A172 (cell line): ENCODE results near the gene LRIG2. TPM values are rescaled to one million over a fixed set of nuclear protein-coding genes. Genes with fewer than 3 reads are reported as not detected.

ENCODE experiments used
- DNase-seq: peaks from one replicate; pipeline ENCODE4 v3.0.0-alpha.2; 2015; ENCODE audit warnings: low spot score
- total RNA-seq: library from RNA; depleted of rRNA; stranded (reverse); fragments of >200 nt; shearing (Covaris generic); gene quantifications from 2 replicates; pipeline ENCODE4 v1.2.3, GENCODE V29; 2014; rRNA removed

Gene LRIG2
- total RNA-seq, 1 experiment from 2014 or later, result 6.3 TPM

- no peak for DNase-seq
These were observed 97.5 kb downstream of the LRIG2 start for GRCh38 chr1:113170519-113170918.

- DNase-seq, result no peak
These were observed 105.1 kb downstream of the LRIG2 start for GRCh38 chr1:113178106-113178505.

GRCh38 chr1:113178522-113178921 is 105.5 kb downstream of the LRIG2 start:
- no peak for DNase-seq

Other genes with a start within 250 kb of the LRIG2 start
- 104 and 105 TPM in 2 replicates for gene SLC16A1, start 117.0 kb upstream of the LRIG2 start, total RNA-seq